GM12892 (cell line): ENCODE results near the gene CXCR5.

Experiments used
- DNase-seq: peaks from one replicate; pipeline ENCODE4 v3.0.0; 2011; ENCODE audit not compliant: insufficient read length
- FAIRE-seq: peaks from 2 replicates; lab custom pipeline; 2011; peaks lifted over from hg19 to GRCh38; lab: Jason Lieb, UNC
- POLR2A ChIP-seq: IDR thresholded peaks from 2 replicates; pipeline ENCODE4 v1.6.1; 2011; ENCODE audit warnings: low read depth, low read length, control low read depth
- POLR2AphosphoS5 ChIP-seq: IDR thresholded peaks from 2 replicates; pipeline ENCODE4 v1.6.1; 2011; ENCODE audit warnings: low read depth, low read length, control low read depth
- TAF1 ChIP-seq: IDR thresholded peaks from 2 replicates; pipeline ENCODE4 v1.6.1; 2011; ENCODE audit warnings: low read depth, mild to moderate bottlenecking, control low read depth, low read length, borderline replicate concordance

Gene CXCR5

GRCh38 chr11:118894192-118894591 lies 10.5 kb downstream of the CXCR5 start:
- DNase-seq (no peak), FAIRE-seq (no peak)
- TF ChIP-seq TAF1 (no peak), POLR2A (no peak), POLR2AphosphoS5 (no peak)

DNA sequence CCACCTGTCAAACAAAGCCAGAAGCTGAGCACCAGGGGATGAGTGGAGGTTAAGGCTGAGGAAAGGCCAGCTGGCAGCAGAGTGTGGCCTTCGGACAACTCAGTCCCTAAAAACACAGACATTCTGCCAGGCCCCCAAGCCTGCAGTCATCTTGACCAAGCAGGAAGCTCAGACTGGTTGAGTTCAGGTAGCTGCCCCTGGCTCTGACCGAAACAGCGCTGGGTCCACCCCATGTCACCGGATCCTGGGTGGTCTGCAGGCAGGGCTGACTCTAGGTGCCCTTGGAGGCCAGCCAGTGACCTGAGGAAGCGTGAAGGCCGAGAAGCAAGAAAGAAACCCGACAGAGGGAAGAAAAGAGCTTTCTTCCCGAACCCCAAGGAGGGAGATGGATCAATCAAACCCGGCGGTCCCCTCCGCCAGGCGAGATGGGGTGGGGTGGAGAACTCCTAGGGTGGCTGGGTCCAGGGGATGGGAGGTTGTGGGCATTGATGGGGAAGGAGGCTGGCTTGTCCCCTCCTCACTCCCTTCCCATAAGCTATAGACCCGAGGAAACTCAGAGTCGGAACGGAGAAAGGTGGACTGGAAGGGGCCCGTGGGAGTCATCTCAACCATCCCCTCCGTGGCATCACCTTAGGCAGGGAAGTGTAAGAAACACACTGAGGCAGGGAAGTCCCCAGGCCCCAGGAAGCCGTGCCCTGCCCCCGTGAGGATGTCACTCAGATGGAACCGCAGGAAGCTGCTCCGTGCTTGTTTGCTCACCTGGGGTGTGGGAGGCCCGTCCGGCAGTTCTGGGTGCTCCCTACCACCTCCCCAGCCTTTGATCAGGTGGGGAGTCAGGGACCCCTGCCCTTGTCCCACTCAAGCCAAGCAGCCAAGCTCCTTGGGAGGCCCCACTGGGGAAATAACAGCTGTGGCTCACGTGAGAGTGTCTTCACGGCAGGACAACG lies 11.7 kb downstream of the CXCR5 start:
- FAIRE-seq = peak; percentile 98

DNA sequence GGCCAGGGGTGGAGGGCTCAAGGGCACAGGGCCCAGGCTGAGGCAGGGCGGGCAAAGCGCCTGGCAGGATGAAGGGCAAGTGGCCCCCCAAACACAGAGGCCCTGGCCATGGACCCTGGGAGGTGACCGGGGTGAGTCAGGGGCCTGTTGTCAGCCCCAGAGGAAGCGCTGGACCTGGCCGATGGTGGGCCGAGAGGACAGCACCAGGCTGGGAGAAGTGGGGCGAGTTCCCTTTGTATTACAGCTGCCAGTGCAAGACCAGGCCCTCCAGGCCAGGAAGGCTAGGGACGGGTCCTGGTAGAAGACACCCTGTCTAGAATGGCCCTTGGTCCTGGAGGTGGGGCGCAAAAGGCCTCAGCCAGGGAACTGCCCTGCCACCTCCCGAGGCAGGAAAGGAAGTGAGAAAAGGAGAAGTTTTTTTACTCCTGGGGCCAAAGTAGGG lies 12.8 kb downstream of the CXCR5 start:
- DNase-seq (no peak), FAIRE-seq (no peak)
- TF ChIP-seq POLR2A (no peak), TAF1 (no peak), POLR2AphosphoS5 (no peak)

More for the DNA sequence above, 11.7 kb downstream of the CXCR5 start:
- TF ChIP-seq POLR2AphosphoS5 (no peak), POLR2A (peak; percentile 22; the same call in 1 of the 2 replicates)
- DNase-seq = peak; percentile 76

GRCh38 chr11:118896921-118897591 lies 13.4 kb downstream of the CXCR5 start:
- DNase-seq = no peak
- peak; percentile 92 for FAIRE-seq
- TF ChIP-seq POLR2A (no peak), POLR2AphosphoS5 (no peak), TAF1 (no peak)

- FAIRE-seq = no peak
- DNase-seq = no peak
- TF ChIP-seq POLR2A (no peak), POLR2AphosphoS5 (no peak), TAF1 (no peak)
Measured at GRCh38 chr11:118897721-118898310, 14.1 kb downstream of the CXCR5 start.

GRCh38 chr11:118898400-118899295 lies 15.0 kb downstream of the CXCR5 start:
- TF ChIP-seq POLR2A (no peak), TAF1 (no peak), POLR2AphosphoS5 (no peak)
- FAIRE-seq = no peak

GRCh38 chr11:118899296-118899688 lies 15.6 kb downstream of the CXCR5 start:
- DNase-seq (no peak), FAIRE-seq (no peak)
- TF ChIP-seq POLR2AphosphoS5 (no peak), POLR2A (no peak), TAF1 (no peak)

More at GRCh38 chr11:118898400-118899295, 15.0 kb downstream of the CXCR5 start:
- no peak for DNase-seq

GRCh38 chr11:118899706-118900360 lies 16.1 kb downstream of the CXCR5 start:
- TF ChIP-seq POLR2AphosphoS5 (no peak), TAF1 (no peak), POLR2A (no peak)
- FAIRE-seq (no peak), DNase-seq (no peak)

DNA sequence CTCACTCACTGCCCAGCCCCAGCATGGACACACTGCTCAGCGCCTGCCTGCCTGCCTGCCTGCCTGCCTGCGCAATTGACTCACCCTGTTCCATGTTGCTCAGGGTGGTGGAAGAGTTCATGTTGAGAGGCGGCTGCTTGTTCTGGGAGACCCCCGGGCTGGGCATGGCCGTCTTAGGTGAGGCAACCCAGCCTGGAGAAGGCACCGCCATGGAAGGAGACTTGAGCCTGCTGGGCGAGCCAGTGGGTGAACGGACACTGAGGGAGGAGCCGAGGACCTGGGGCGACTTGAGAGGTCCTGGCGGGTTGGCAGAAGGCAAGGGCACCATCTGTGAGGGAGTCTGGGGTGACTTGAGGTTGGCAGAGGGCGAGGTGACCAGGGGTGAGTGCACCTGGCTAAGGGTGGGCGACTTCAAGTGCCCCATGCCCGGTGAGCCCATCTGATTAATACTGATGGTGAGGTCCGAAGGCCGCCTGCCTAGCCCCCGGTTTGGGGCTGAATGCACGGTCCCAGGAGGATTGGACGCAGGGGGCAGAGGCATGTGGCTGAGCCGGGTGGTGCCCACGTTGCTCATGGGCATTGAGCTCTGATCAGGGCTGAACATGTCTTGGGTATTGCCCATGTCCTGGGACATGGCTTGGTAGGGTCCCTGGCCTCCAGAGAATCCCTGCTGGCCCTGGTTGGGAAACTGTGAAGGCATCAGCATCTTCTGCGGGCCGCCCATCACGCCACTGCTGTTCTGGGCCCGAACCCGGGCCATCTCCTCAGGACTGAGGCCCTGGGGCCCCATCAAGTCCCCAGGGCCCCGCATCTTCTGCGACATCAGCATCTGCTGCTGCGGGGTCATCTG lies 17.1 kb downstream of the CXCR5 start:
- FAIRE-seq (no peak), DNase-seq (no peak)
- no peak for TF ChIP-seq TAF1
- TF ChIP-seq POLR2AphosphoS5 = no peak
- TF ChIP-seq POLR2A = no peak
